ENCODE data around the gene SALL3.

The SALL3 gene

DNA sequence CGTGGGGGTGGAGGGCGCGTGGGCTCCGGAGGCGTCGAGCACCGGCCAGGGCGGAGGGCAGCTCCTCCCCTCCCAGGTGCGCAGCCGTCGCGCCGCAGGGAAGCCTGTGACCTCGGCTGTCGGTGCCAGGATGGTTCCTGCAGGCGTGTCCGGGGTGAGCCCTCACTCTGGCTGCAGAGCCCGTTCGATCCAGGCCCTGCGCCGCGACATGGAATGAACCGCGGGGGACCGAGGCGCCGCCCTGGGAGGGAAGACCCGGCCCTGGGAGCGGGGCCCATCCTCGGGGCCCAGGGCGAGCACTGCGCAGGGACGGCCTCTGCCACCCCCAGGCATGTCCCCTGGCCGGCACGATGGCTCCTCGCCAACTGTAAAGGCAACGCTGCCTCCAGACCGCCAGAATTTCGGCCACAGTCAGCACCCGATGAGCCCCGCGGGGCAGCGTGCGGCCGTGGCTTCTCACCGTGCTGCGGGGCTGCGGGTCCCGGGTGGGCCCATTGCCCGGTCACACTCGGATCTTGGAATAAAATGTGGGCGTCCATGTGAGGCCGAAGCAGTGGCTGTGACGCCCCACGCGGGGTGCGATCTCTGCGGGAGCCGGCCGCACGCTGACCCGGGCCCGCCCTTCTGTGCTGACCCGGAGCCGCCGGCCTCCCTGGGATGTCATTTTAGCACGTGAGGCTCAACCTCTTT lies 26.6 kb downstream of the SALL3 start:
- no peaks in the 10 kb centered on the region for H3K4me1 ChIP-seq (ENCODE audit: insufficient read depth, low read length)
- H3K36me3 ChIP-seq (ENCODE audit: insufficient read depth, low read length) = no peaks in the 10 kb centered on the region
- no peaks in the 10 kb centered on the region for H4K20me1 ChIP-seq (ENCODE audit: insufficient read depth, low read length)
- DNase-seq = no peak
- no peak overlapping the region for H3K27ac ChIP-seq (ENCODE audit: low read length)
- peaks cover 3% of the 10 kb centered on the region for H3K27me3 ChIP-seq (ENCODE audit: insufficient read depth, low read length, poor library complexity)
- H3K9ac ChIP-seq (ENCODE audit: low read depth, low read length) = no peak overlapping the region
- H3K79me2 ChIP-seq (ENCODE audit: insufficient read depth, low read length) = no peaks in the 10 kb centered on the region
- no peak overlapping the region for H3K4me3 ChIP-seq (ENCODE audit: low read depth in 1 of 2, low read length in 2 of 2)
- H2AFZ ChIP-seq (ENCODE audit: low read depth, low read length) = no peak overlapping the region
- TF ChIP-seq EZH2 (IDR thresholded peaks at IDR 0.05; ENCODE audit: borderline replicate concordance, low read depth, low read length, severe bottlenecking) = no peak
- TF ChIP-seq, protein P1, sequence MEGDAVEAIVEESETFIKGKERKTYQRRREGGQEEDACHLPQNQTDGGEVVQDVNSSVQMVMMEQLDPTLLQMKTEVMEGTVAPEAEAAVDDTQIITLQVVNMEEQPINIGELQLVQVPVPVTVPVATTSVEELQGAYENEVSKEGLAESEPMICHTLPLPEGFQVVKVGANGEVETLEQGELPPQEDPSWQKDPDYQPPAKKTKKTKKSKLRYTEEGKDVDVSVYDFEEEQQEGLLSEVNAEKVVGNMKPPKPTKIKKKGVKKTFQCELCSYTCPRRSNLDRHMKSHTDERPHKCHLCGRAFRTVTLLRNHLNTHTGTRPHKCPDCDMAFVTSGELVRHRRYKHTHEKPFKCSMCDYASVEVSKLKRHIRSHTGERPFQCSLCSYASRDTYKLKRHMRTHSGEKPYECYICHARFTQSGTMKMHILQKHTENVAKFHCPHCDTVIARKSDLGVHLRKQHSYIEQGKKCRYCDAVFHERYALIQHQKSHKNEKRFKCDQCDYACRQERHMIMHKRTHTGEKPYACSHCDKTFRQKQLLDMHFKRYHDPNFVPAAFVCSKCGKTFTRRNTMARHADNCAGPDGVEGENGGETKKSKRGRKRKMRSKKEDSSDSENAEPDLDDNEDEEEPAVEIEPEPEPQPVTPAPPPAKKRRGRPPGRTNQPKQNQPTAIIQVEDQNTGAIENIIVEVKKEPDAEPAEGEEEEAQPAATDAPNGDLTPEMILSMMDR (IDR thresholded peaks at IDR 0.05; ENCODE audit: borderline replicate concordance, extremely low read depth, low read length, poor library complexity, severe bottlenecking) = no peak
- no peak for ATAC-seq (ENCODE audit: insufficient read depth, low read depth)
- no peaks in the 10 kb centered on the region for H3K9me3 ChIP-seq (ENCODE audit: insufficient read depth, low read length, severe bottlenecking)
- no peak overlapping the region for H3K4me2 ChIP-seq (ENCODE audit: insufficient read depth, low read length)

DNA sequence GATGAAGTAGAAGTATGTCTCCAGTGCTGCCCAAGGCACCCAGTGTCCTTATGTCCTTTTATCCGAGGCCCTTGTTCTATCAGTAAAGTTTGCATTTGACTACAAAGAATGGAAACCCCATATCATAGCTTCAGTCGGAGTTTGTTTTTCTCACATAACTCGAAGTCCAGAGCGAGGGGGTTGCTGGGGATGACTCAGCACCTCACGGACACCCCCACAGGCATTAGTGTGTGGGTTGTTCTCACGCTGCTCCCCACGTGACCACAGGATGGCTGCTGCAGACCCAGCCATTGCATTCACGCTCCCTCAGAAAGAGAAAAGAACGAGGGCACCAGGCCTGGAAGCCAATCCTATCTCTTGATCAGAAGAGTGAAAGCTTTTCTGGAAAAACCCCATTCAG lies 27.8 kb downstream of the SALL3 start:
- Histone ChIP-seq H3K4me2 (ENCODE audit: insufficient read depth, low read length) (no peak overlapping the region), H3K36me3 (ENCODE audit: insufficient read depth, low read length) (no peaks in the 10 kb centered on the region), H3K9ac (ENCODE audit: low read depth, low read length) (no peak overlapping the region), H3K27ac (ENCODE audit: low read length) (no peak overlapping the region), H4K20me1 (ENCODE audit: insufficient read depth, low read length) (no peaks in the 10 kb centered on the region), H3K27me3 (ENCODE audit: insufficient read depth, low read length, poor library complexity) (peaks cover 8% of the 10 kb centered on the region), H3K4me3 (ENCODE audit: low read depth in 1 of 2, low read length in 2 of 2) (no peak overlapping the region), H3K9me3 (ENCODE audit: insufficient read depth, low read length, severe bottlenecking) (no peaks in the 10 kb centered on the region), H3K79me2 (ENCODE audit: insufficient read depth, low read length) (no peaks in the 10 kb centered on the region), H3K4me1 (ENCODE audit: insufficient read depth, low read length) (no peaks in the 10 kb centered on the region), H2AFZ (ENCODE audit: low read depth, low read length) (no peak overlapping the region)
- TF ChIP-seq, protein P1 (IDR thresholded peaks at IDR 0.05; ENCODE audit: borderline replicate concordance, extremely low read depth, low read length, poor library complexity, severe bottlenecking) = no peak
- TF ChIP-seq EZH2 (IDR thresholded peaks at IDR 0.05; ENCODE audit: borderline replicate concordance, low read depth, low read length, severe bottlenecking) = no peak
- no peak for DNase-seq
- ATAC-seq (ENCODE audit: insufficient read depth, low read depth) = no peak

DNA sequence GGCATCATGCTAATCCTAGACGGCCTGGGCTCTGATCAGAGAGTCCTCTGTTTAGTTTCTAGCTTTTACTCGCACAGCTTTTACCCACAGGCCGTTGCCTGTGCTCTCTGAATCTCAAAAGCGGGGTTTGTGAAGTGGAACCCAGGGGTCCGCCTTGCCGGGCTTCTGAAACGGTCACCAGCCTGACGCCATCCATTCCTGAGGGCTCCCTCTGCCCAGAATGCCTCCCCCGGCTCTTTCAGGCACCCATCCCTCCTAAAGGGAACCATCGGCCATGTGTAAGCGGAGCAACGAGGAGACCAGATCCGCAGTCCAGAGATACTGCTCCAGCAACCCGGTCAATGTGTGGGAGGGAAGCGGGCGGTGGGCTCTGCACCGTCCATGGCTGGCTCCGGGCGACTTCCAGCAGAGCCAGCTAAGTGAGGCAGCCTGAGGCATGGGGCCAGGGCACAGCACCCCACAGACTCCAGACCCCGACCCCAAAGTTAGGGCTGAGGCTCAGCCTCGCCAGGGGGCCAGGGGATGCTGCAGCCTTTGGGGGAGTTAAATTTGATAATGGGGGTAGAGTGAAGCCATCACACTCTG lies 28.8 kb downstream of the SALL3 start:
- no peaks in the 10 kb centered on the region for H3K9me3 ChIP-seq (ENCODE audit: insufficient read depth, low read length, severe bottlenecking)
- no peak overlapping the region for H3K4me2 ChIP-seq (ENCODE audit: insufficient read depth, low read length)
- no peak overlapping the region for H2AFZ ChIP-seq (ENCODE audit: low read depth, low read length)
- no peaks in the 10 kb centered on the region for H3K4me1 ChIP-seq (ENCODE audit: insufficient read depth, low read length)
- H3K4me3 ChIP-seq (ENCODE audit: low read depth in 1 of 2, low read length in 2 of 2) = no peak overlapping the region
- H3K36me3 ChIP-seq (ENCODE audit: insufficient read depth, low read length) = no peaks in the 10 kb centered on the region
- no peak overlapping the region for H3K27ac ChIP-seq (ENCODE audit: low read length)
- no peak for DNase-seq
- no peak for ATAC-seq (ENCODE audit: insufficient read depth, low read depth)
- no peaks in the 10 kb centered on the region for H3K79me2 ChIP-seq (ENCODE audit: insufficient read depth, low read length)
- TF ChIP-seq EZH2 (IDR thresholded peaks at IDR 0.05; ENCODE audit: borderline replicate concordance, low read depth, low read length, severe bottlenecking) = no peak
- TF ChIP-seq, protein P1 (IDR thresholded peaks at IDR 0.05; ENCODE audit: borderline replicate concordance, extremely low read depth, low read length, poor library complexity, severe bottlenecking) = no peak
- no peak overlapping the region for H3K9ac ChIP-seq (ENCODE audit: low read depth, low read length)
- H3K27me3 ChIP-seq (ENCODE audit: insufficient read depth, low read length, poor library complexity) = peaks cover 8% of the 10 kb centered on the region
- no peaks in the 10 kb centered on the region for H4K20me1 ChIP-seq (ENCODE audit: insufficient read depth, low read length)
